ENCODE measurements around the gene ADAD2. TPM values are rescaled to one million over a fixed set of nuclear protein-coding genes. Genes with fewer than 3 reads are reported as not detected.

The ADAD2 gene
- total RNA-seq, 1 experiment from 2014 or later, result not detected

GRCh38 chr16:84184775-84185174 is 6.2 kb upstream of the ADAD2 start:
- no peak overlapping the region for H2AFZ ChIP-seq
- POLR2A ChIA-PET (ENCODE audit: unreplicated experiment), result no interaction called here
- no peaks in the 10 kb centered on the region for H3K9me3 ChIP-seq (ENCODE audit: insufficient read depth, low read depth)
- H3K27ac ChIP-seq, result no peak overlapping the region
- H3K79me2 ChIP-seq (ENCODE audit: low read depth), result peaks cover 34% of the 10 kb centered on the region
- DNase-seq, result no peak
- H3K36me3 ChIP-seq (ENCODE audit: low read depth), result no peaks in the 10 kb centered on the region; the same call in 1 of the 2 replicates
- no peak overlapping the region for H3K4me3 ChIP-seq
- peaks cover 10% of the 10 kb centered on the region; the same call in 1 of the 2 replicates for H3K4me1 ChIP-seq (replicated peaks; ENCODE audit: insufficient read depth)
- TF ChIP-seq CTCF (conservative IDR thresholded peaks at IDR 0.05) (no peak), EZH2 (IDR thresholded peaks at IDR 0.05; ENCODE audit: low read depth) (no peak)
- H3K27me3 ChIP-seq (ENCODE audit: insufficient read depth, low read depth), result no peaks in the 10 kb centered on the region
- intact Hi-C loops (cut with micrococcal nuclease; ENCODE audit: unreplicated experiment), result no loop called here
- H3F3A ChIP-seq (ENCODE audit: insufficient read depth, low read depth), result no peaks in the 10 kb centered on the region
- H4K20me1 ChIP-seq (ENCODE audit: insufficient read depth), result peaks cover 3% of the 10 kb centered on the region; the same call in 1 of the 2 replicates
- CTCF ChIA-PET, result no interaction called here
- no peaks in the 10 kb centered on the region for H3K9me2 ChIP-seq (ENCODE audit: insufficient read depth)
- BruUV-seq (replicated peaks), result no TSS peak
- H3K4me2 ChIP-seq, result no peak overlapping the region

- BruUV-seq (replicated peaks), result TSS peak; percentile 48
- no peak within 1 kb of the TSS for H3K27ac ChIP-seq
- H3K36me3 ChIP-seq (ENCODE audit: low read depth), result no peaks in the 10 kb centered on the region; the same call in 1 of the 2 replicates
- no peaks in the 10 kb centered on the region for H3K27me3 ChIP-seq (ENCODE audit: insufficient read depth, low read depth)
- H3K4me2 ChIP-seq, result peak within 1 kb of the TSS; percentile 96
- peak within 1 kb of the TSS; percentile 99 for H3K4me3 ChIP-seq
- peak within 1 kb of the TSS; percentile 100 for H2AFZ ChIP-seq
- peaks cover 3% of the 10 kb centered on the region; the same call in 1 of the 2 replicates for H4K20me1 ChIP-seq (ENCODE audit: insufficient read depth)
- H3F3A ChIP-seq (ENCODE audit: insufficient read depth, low read depth), result no peaks in the 10 kb centered on the region
- H3K4me1 ChIP-seq (replicated peaks; ENCODE audit: insufficient read depth), result peaks cover 10% of the 10 kb centered on the region; the same call in 1 of the 2 replicates
- H3K9me3 ChIP-seq (ENCODE audit: insufficient read depth, low read depth), result no peaks in the 10 kb centered on the region
- peaks cover 34% of the 10 kb centered on the region for H3K79me2 ChIP-seq (ENCODE audit: low read depth)
- TF ChIP-seq EZH2 (IDR thresholded peaks at IDR 0.05; ENCODE audit: low read depth), result no peak
- TF ChIP-seq CTCF (conservative IDR thresholded peaks at IDR 0.05), result peak; percentile 93
- POLR2A ChIA-PET (ENCODE audit: unreplicated experiment), result interaction anchor here (0.7 kb wide), 1 partner anchor 126 kb away, joined by 6 read pairs; no protein-coding TSS in a partner anchor
- DNase-seq, result peak; percentile 86 to 88
- intact Hi-C loops (cut with micrococcal nuclease; ENCODE audit: unreplicated experiment), result loop anchor here (2.0 kb wide), 1 partner anchor 122 kb away; no protein-coding TSS in a partner anchor
- no peaks in the 10 kb centered on the region for H3K9me2 ChIP-seq (ENCODE audit: insufficient read depth)
- CTCF ChIA-PET, result interaction anchor here (0.6 to 1.2 kb wide), 9 partner anchors 41 to 322 kb away, joined by 3 to 12 read pairs (median 4); partner anchors contain the start of gene MBTPS1
Measured at GRCh38 chr16:84186685-84187437, 4.1 kb upstream of the ADAD2 start, which contains the start of gene TAF1C. Gene TAF1C (minus strand): TSS chr16:84187057. CDS start chr16:84184988, 2,069 bp downstream.

- Histone ChIP-seq H3K9me3 (ENCODE audit: insufficient read depth, low read depth) (no peaks in the 10 kb centered on the region), H4K20me1 (ENCODE audit: insufficient read depth) (no peaks in the 10 kb centered on the region), H3F3A (ENCODE audit: insufficient read depth, low read depth) (no peaks in the 10 kb centered on the region), H3K4me2 (no peak overlapping the region), H3K4me3 (no peak overlapping the region), H3K9me2 (ENCODE audit: insufficient read depth) (no peaks in the 10 kb centered on the region), H3K79me2 (ENCODE audit: low read depth) (peaks cover 4% of the 10 kb centered on the region), H3K27ac (no peak overlapping the region), H2AFZ (no peak overlapping the region), H3K36me3 (ENCODE audit: low read depth) (no peaks in the 10 kb centered on the region), H3K27me3 (ENCODE audit: insufficient read depth, low read depth) (no peaks in the 10 kb centered on the region), H3K4me1 (replicated peaks; ENCODE audit: insufficient read depth) (no peaks in the 10 kb centered on the region)
- intact Hi-C loops (cut with micrococcal nuclease; ENCODE audit: unreplicated experiment), result no loop called here
- BruUV-seq (replicated peaks), result no TSS peak
- ChIA-PET POLR2A (ENCODE audit: unreplicated experiment) (no interaction called here), CTCF (no interaction called here)
- DNase-seq, result no peak
- TF ChIP-seq CTCF (conservative IDR thresholded peaks at IDR 0.05), result no peak
- no peak for TF ChIP-seq EZH2 (IDR thresholded peaks at IDR 0.05; ENCODE audit: low read depth)
Measured at GRCh38 chr16:84191466-84191865, 509 bp downstream of the ADAD2 start.
